GM12878 (cell line): ENCODE results near the gene GVQW3. TPM values are rescaled to one million over a fixed set of nuclear protein-coding genes. Genes with fewer than 3 reads are reported as not detected.
A peak's percentile ranks its signal among the peaks of the same experiment; 100 is the strongest.

Experiments used
- ASH2L ChIP-seq: fragments of 300-600, 200-600 bp; sonication (generic); IDR thresholded peaks from 2 replicates; pipeline ENCODE4 v1.6.1; 2017; ENCODE audit warnings: low read depth, mild to moderate bottlenecking, borderline replicate concordance
- ATF2 ChIP-seq: IDR thresholded peaks from 2 replicates; pipeline ENCODE4 v1.6.1; 2012; ENCODE audit warnings: low read length, inconsistent platforms
- BACH1 ChIP-seq: fragments of 450-650 bp; IDR thresholded peaks from 2 replicates; pipeline ENCODE4 v1.6.1; 2017; ENCODE audit warnings: mild to moderate bottlenecking, borderline replicate concordance
- CREM ChIP-seq: IDR thresholded peaks from 2 replicates; pipeline ENCODE4 v1.6.1; 2014; ENCODE audit warnings: antibody characterized with exemption, low read depth
- ESRRA ChIP-seq: IDR thresholded peaks from 2 replicates; pipeline ENCODE4 v1.6.1; 2012; ENCODE audit warnings: mild to moderate bottlenecking, low read length, improper control_type of control experiment
- ETV6 ChIP-seq, 2 experiments: fragments of 450-650 bp in 1 of 2; IDR thresholded peaks in 1 of 2; conservative IDR thresholded peaks in 1 of 2; 2 replicates each; pipeline ENCODE4 v1.6.1; 2014; ENCODE audit warnings: antibody characterized with exemption in 1 of 2, borderline replicate concordance in 1 of 2, low read depth in 1 of 2, mild to moderate bottlenecking in 1 of 2, moderate library complexity in 1 of 2
- KAT2A ChIP-seq: conservative IDR thresholded peaks from 2 replicates; pipeline ENCODE4 v1.6.1; 2011; ENCODE audit warnings: low read depth, low read length; ENCODE audit not compliant: control insufficient read depth
- POLR2AphosphoS5 ChIP-seq: IDR thresholded peaks from 2 replicates; pipeline ENCODE4 v1.6.1; 2011; ENCODE audit warnings: mild to moderate bottlenecking, low read length, inconsistent platforms
- PRDM15 ChIP-seq: fragments of 450-650 bp; formaldehyde crosslinking; IDR thresholded peaks from 2 replicates; pipeline ENCODE4 v1.4.0; 2020; ENCODE audit warnings: mild to moderate bottlenecking, moderate library complexity
- RB1 ChIP-seq: fragments of 450-650 bp; formaldehyde crosslinking; IDR thresholded peaks from 2 replicates; pipeline ENCODE4 v1.6.1; 2017; ENCODE audit warnings: mild to moderate bottlenecking, borderline replicate concordance
- SMAD5 ChIP-seq: IDR thresholded peaks from 2 replicates; pipeline ENCODE4 v1.6.1; 2016; ENCODE audit warnings: antibody characterized with exemption, low read depth
- SRF ChIP-seq, 2 experiments: IDR thresholded peaks; 2 replicates each; pipeline ENCODE4 v1.6.1; 2011; ENCODE audit warnings: low read depth in 2 of 2, low read length in 2 of 2, mild to moderate bottlenecking in 1 of 2, moderate library complexity in 1 of 2
- TCF12 ChIP-seq: IDR thresholded peaks from 2 replicates; pipeline ENCODE4 v1.6.1; 2011; ENCODE audit warnings: low read depth, mild to moderate bottlenecking, low read length
- USF1 ChIP-seq: IDR thresholded peaks from 2 replicates; pipeline ENCODE4 v1.6.1; 2011; ENCODE audit warnings: borderline replicate concordance, low read depth, mild to moderate bottlenecking, moderate library complexity, mixed read lengths, low read length; ENCODE audit not compliant: insufficient read depth; ENCODE audit errors: extremely low read length
- ZBED1 ChIP-seq: IDR thresholded peaks from 2 replicates; pipeline ENCODE4 v1.6.1; 2016; ENCODE audit warnings: borderline replicate concordance
- ZBTB33 ChIP-seq: fragments of 450-650 bp; IDR thresholded peaks from 2 replicates; pipeline ENCODE4 v1.6.1; 2017; ENCODE audit warnings: mild to moderate bottlenecking
- ZBTB40 ChIP-seq: fragments of 450-650 bp; IDR thresholded peaks from 2 replicates; pipeline ENCODE4 v1.6.1; 2016; ENCODE audit warnings: mild to moderate bottlenecking, moderate library complexity, borderline replicate concordance
- ZNF217 ChIP-seq: fragments of 450-650 bp; IDR thresholded peaks from 2 replicates; pipeline ENCODE4 v1.6.1; 2017; ENCODE audit warnings: antibody characterized with exemption, mild to moderate bottlenecking
- ZNF622 ChIP-seq: fragments of 450-650 bp; IDR thresholded peaks from 2 replicates; pipeline ENCODE4 v1.6.1; 2017; ENCODE audit warnings: mild to moderate bottlenecking, inconsistent platforms
- polyA plus RNA-seq, 11 experiments: library from polyadenylated mRNA; depleted of rRNA in 4 of 11; unstranded in 6 of 11; stranded (reverse) in 5 of 11; fragments of >200 nt; fragmentation: Nextera tagmentation in 4 of 11; fragmentation: Illumina TruSeq in 1 of 11; extraction: Ambion mirVana in 4 of 11; extraction: Trizol in 1 of 11; gene quantifications; 1 replicate in 1 of 11; 2 replicates in 10 of 11; pipeline versions ENCODE4 v1.2.1 to v1.2.3, GENCODE V29; 2011 to 2016; ENCODE audit warnings: inconsistent platforms in 2 of 11, missing spikeins in 2 of 11, low read depth in 1 of 11
- total RNA-seq, 4 experiments: library from RNA; depleted of rRNA in 3 of 4; stranded (reverse); fragments of >200 nt in 3 of 4; fragmentation: Illumina TruSeq in 1 of 4; extraction: Trizol in 1 of 4; gene quantifications; 2 replicates each; pipeline versions ENCODE4 v1.2.1 to v1.2.3, GENCODE V29; 2013 to 2021

GVQW3 gene
- total and polyA plus RNA-seq, 10 of the 15 experiments (the other 5 are each of a cell fraction or from before 2014, with no cell fraction given) = 0.13 to 3.3 (median 1.7) TPM

- no peak for TF ChIP-seq PRDM15 (CRISPR knock-in tag)
- peak; percentile 59 for TF ChIP-seq ATF2
- TF ChIP-seq POLR2AphosphoS5 = no peak
- no peak for TF ChIP-seq USF1
- no peak for TF ChIP-seq ZBTB40
- no peak for TF ChIP-seq SRF (IDR thresholded peaks at IDR 0.05; ENCODE audit: low read depth in 2 of 2, low read length in 2 of 2)
- no peak for TF ChIP-seq RB1
- no peak for TF ChIP-seq ASH2L
- no peak for TF ChIP-seq ZNF217
- no peak for TF ChIP-seq KAT2A
- TF ChIP-seq ETV6 (conservative IDR thresholded peaks at IDR 0.05 in 1 of 2, IDR thresholded peaks at IDR 0.05 in 1 of 2; ENCODE audit: borderline replicate concordance in 1 of 2, low read depth in 1 of 2) = 0 out of 4 replicates have a peak, but pooled peaks of 1 of the 2 experiments have one; percentile 37
- no peak for TF ChIP-seq ESRRA
- TF ChIP-seq BACH1 = no peak; the same call in 1 of the 2 replicates
- no peak for TF ChIP-seq SMAD5
- no peak for TF ChIP-seq ZBED1
- no peak for TF ChIP-seq ZNF622
- no peak for TF ChIP-seq TCF12
- TF ChIP-seq CREM = 0 out of 2 replicates have a peak, but pooled peaks have one; percentile 17
- TF ChIP-seq ZBTB33 = no peak
These were observed 10.0 kb upstream of the GVQW3 start (continued) for GRCh38 chr11:76371170-76371569.
